Thymus (tissue), 11 donors: ENCODE data around the gene LRRC8D. TPM values are rescaled to one million over a fixed set of nuclear protein-coding genes. Genes with fewer than 3 reads are reported as not detected.
"Not testable (repeated sequence)": the region's sequence is repeated elsewhere in the genome, so short reads cannot be mapped to it uniquely, and the experiment has no call there.

Source experiments
- DNase-seq, 9 donors: peaks; one replicate each; pipeline ENCODE4 v3.0.0-alpha.2; 2013; ENCODE audit warnings: low spot score in 9 of 9, low read depth in 6 of 9, missing footprints in 1 of 9
- H3K27ac ChIP-seq, 2 donors: one replicate each; pipeline ENCODE4 v1.5.1; 2013; ENCODE audit warnings: control low read depth in 1 of 2, low read depth in 1 of 2, low read length in 1 of 2, mild to moderate bottlenecking in 1 of 2, moderate library complexity in 1 of 2
- H3K27me3 ChIP-seq, 2 donors: one replicate each; pipeline ENCODE4 v1.5.1; 2013; ENCODE audit warnings: low read length in 1 of 2; ENCODE audit not compliant: control insufficient read depth in 2 of 2, insufficient read depth in 1 of 2
- H3K36me3 ChIP-seq, 2 donors: one replicate each; pipeline ENCODE4 v1.5.1; 2013; ENCODE audit warnings: low read length in 1 of 2, mild to moderate bottlenecking in 1 of 2, moderate library complexity in 1 of 2; ENCODE audit not compliant: control insufficient read depth in 2 of 2, insufficient read depth in 2 of 2
- H3K4me1 ChIP-seq, 2 donors: one replicate each; pipeline ENCODE4 v1.5.1; 2013; ENCODE audit warnings: low read length in 2 of 2; ENCODE audit not compliant: control insufficient read depth in 2 of 2, insufficient read depth in 2 of 2
- H3K4me3 ChIP-seq, 2 donors: one replicate each; pipeline ENCODE4 v1.5.1; 2013; ENCODE audit warnings: low read length in 2 of 2, control low read depth in 1 of 2, mild to moderate bottlenecking in 1 of 2
- H3K9me3 ChIP-seq, 2 donors: one replicate each; pipeline ENCODE4 v1.5.1; 2013; ENCODE audit warnings: low read length in 1 of 2, mild to moderate bottlenecking in 1 of 2; ENCODE audit not compliant: control insufficient read depth in 2 of 2, insufficient read depth in 1 of 2
- WGBS: extraction: QIAGEN DNeasy Blood & Tissue Kit; methylation state at CpG from one replicate; pipeline ENCODE4 v1.1.7; 2013; 5-methylcytosine and 5-hydroxymethylcytosine counted together
- polyA plus RNA-seq: library from polyadenylated mRNA; stranded (reverse); fragments of 200-250 nt; gene quantifications from one replicate; pipeline ENCODE4 v1.2.3, GENCODE V29; 2013
- total RNA-seq: library from RNA; stranded (reverse); fragments of 120-200 nt; gene quantifications from one replicate; pipeline ENCODE4 v1.2.4, GENCODE V29; 2013
- donor health status: healthy.

The LRRC8D gene
- total and polyA plus RNA-seq, 2 donors = 23.6 to 23.8 TPM

DNA sequence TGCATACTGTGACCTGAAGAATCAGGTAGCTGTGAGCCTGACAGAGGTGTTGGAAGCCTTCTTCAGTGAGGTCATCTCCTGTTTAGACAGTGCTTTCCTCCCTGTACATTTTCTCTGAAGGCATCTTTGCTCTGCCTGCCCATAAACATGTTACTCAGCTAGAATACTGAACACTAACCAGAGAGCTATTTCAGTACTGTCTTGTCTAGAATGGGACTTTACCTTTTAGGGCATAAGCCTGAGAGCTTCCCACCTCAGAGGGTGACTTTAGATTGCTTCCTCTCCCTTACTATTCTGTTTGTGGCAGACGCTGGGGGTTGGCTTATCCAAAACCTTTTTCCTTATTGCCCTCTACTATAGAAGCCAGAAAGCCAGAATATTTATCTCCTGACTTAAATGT lies 150.8 kb downstream of the LRRC8D start:
- Histone ChIP-seq H3K36me3 (no peaks in the 10 kb centered on the region), H3K27me3 (no peaks in the 10 kb centered on the region), H3K4me1 (peaks cover 0 to 4% of the 10 kb centered on the region in 2 donors), H3K4me3 (no peak overlapping the region), H3K27ac (no peak overlapping the region), H3K9me3 (no peaks in the 10 kb centered on the region)
- DNase-seq = no peak
- 71% methylated on average over 1 of the region's 1 CpG for WGBS

DNA sequence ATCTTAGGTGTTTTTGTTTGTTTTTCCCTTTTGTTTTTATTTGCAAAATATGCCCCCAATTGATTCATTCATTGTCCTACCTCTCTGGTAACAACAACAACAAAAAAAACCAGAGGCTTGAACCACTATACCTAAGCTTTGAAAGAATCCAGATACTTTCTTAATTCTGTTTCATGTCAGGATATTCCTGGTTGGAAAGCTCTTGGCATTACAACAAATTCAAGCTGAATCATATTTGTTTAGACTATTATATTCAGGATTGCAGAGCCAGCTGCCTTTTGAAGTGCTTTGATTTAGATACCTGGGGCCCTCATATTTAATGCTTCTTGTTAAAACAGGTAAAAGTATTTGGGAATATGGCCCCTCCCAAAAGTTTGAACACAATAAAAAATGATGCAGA lies 151.2 kb downstream of the LRRC8D start:
- H3K36me3 ChIP-seq = no peaks in the 10 kb centered on the region
- peaks cover 0 to 4% of the 10 kb centered on the region in 2 donors for H3K4me1 ChIP-seq
- no peak for DNase-seq
- no peak overlapping the region for H3K4me3 ChIP-seq
- no peaks in the 10 kb centered on the region for H3K9me3 ChIP-seq
- no peaks in the 10 kb centered on the region for H3K27me3 ChIP-seq
- H3K27ac ChIP-seq = no peak overlapping the region

DNA sequence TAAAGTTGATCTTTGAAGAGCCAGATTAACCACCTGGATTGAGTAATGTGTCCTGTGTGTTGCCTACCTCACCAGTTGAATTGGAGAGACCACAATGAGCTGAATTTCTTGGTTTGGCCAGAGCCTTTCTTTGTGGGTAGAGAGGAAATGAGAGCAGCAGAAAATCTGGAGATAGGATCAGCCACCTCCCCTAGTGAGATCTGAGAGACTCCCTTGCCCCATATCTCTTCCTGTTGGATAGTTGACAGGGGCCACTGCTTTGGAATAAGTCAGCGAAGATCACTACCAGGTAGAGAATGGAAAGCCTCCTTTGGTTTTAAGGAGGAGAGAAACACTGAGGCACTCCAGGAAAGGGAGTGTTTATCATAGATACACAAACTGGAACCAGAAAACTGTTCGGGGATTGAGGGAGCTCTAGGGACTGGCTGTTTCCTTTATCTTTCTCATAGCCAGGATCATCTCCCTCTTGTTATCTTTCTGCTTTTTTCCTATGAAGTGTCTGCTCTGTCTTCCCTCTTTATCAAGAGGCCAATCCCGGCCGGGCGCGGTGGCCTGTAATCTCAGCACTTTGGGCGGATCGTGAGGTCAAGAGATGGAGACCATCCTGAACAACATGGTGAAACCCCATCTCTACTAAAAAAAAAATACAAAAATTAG lies 152.8 kb downstream of the LRRC8D start:
- Histone ChIP-seq H3K4me1 (peaks cover 0 to 4% of the 10 kb centered on the region in 2 donors), H3K9me3 (no peaks in the 10 kb centered on the region), H3K36me3 (no peaks in the 10 kb centered on the region), H3K4me3 (no peak overlapping the region), H3K27ac (no peak overlapping the region), H3K27me3 (no peaks in the 10 kb centered on the region)
- no peak for DNase-seq
- 85% methylated on average over 8 of the region's 8 CpGs for WGBS

DNA sequence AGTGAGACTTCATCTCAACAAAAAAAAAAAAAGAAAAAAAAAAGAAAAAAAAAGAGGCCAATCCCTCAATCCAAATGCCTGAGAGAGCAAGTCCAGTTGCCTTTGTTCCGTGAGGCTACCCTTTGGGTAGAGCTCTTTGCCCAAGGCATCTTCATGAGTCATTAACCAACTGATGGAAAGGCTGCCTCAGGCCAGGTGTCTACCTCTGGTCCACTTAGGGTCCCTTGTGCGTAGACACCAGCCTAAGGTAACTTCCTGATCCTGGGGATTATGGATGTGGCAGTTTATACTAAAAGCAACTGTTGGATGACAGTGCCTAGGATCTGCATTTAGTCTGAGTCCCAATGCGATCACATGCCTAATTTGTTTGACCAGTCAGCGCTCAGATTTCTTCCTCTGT lies 153.4 kb downstream of the LRRC8D start:
- WGBS = 98% methylated on average over 4 of the region's 4 CpGs
- no peaks in the 10 kb centered on the region for H3K36me3 ChIP-seq
- H3K27ac ChIP-seq = no peak overlapping the region
- peaks cover 0 to 4% of the 10 kb centered on the region in 2 donors for H3K4me1 ChIP-seq
- H3K4me3 ChIP-seq = no peak overlapping the region
- no peaks in the 10 kb centered on the region for H3K27me3 ChIP-seq
- DNase-seq = no peak
- no peaks in the 10 kb centered on the region for H3K9me3 ChIP-seq

DNA sequence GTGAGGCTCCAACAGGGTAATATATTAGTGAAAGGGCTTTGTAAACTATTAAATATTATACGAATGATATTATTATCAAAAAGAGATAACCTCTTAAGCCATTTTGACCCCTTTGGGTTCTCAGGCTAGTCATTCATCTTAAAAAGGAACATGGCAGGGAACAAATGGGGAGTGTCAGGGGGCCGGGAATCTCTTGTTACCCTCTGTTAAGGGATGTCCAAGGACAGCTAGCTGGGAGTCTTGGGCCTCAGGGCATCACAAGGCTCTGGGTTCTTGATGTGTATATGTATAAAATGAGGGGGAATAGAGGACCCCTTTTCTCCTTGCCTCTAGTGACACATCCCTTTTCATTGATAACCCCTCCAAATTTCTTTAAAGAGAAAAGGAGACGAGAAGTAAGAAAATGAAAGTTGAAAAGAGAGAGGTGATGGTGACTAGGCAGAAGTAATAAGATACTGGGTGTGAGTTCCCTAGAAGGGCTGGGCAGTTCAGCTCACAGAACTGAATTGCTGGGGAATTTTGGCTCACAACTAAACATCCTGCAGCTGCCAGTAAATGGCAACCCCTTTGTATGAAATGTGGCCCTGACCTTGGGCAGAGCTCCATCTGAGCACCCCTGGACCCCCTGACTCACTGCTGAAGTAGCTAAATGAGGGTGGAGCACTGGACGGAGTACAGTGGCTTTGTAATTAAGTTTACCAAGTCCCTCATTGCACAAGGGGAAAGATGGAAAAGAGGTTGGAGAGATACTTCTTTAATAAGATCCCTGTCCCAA lies 154.1 kb downstream of the LRRC8D start:
- WGBS = 93% methylated on average over 4 of the region's 4 CpGs
- Histone ChIP-seq H3K9me3 (no peaks in the 10 kb centered on the region), H3K4me1 (peaks cover 0 to 4% of the 10 kb centered on the region in 2 donors), H3K4me3 (no peak overlapping the region), H3K27me3 (no peaks in the 10 kb centered on the region), H3K27ac (no peak overlapping the region), H3K36me3 (no peaks in the 10 kb centered on the region)
- no peak for DNase-seq

DNA sequence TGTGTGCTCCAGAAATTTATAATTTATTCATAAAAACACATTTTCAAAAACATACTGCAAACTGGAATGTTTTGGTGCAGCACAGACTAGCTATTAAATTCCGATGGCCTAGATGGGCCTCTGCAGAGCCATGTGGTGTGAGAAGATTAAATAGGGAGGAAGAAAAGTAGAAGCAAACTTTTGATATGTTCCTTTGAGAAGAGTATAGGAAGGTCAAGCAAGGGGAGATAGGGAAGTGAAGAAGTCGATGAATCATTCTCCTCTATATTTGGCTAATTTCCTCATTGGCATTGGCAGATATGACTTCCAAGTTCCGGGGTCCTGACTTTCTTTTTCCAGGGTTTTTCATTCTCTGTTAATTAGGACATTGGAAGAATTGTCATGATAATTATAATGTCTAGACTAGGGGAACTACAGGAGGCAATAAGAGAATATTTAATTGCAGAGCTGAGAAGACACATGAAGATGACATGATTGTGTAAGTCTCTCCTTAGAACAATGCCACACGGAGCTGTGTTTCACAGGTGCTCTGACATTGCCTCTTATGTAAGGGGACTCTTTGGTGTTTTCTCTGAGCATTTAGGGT lies 154.8 kb downstream of the LRRC8D start:
- no peaks in the 10 kb centered on the region for H3K9me3 ChIP-seq
- no peak overlapping the region for H3K4me3 ChIP-seq
- DNase-seq = no peak
- 71% methylated on average over 4 of the region's 4 CpGs for WGBS
- H3K27me3 ChIP-seq = no peaks in the 10 kb centered on the region
- H3K4me1 ChIP-seq = peaks cover 0 to 4% of the 10 kb centered on the region in 2 donors
- no peaks in the 10 kb centered on the region for H3K36me3 ChIP-seq
- H3K27ac ChIP-seq = no peak overlapping the region

DNA sequence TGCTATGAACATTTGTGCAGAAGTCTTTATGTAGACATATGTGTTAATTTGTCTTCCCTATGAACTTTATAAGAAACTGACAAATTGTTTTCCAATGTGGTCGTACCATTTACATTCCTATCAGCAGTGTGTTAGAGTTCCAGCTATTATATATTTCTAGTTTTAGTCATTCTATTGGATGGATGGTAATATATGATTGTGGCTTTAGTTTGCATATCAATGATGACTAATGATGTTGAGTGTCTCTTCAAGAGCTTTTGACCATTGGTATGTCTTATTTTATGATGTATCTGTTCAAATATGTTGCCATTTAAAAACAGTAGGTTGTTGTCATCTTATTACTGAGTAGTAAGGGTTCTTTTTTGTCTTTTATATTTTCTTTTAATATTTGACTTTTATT lies 157.9 kb downstream of the LRRC8D start:
- no peaks in the 10 kb centered on the region for H3K4me1 ChIP-seq
- no peak overlapping the region for H3K27ac ChIP-seq
- no peaks in the 10 kb centered on the region for H3K27me3 ChIP-seq
- H3K36me3 ChIP-seq = no peaks in the 10 kb centered on the region
- H3K9me3 ChIP-seq = no peaks in the 10 kb centered on the region
- no peak for DNase-seq
- H3K4me3 ChIP-seq = no peak overlapping the region
- 100% methylated on average over 1 of the region's 1 CpG for WGBS

DNA sequence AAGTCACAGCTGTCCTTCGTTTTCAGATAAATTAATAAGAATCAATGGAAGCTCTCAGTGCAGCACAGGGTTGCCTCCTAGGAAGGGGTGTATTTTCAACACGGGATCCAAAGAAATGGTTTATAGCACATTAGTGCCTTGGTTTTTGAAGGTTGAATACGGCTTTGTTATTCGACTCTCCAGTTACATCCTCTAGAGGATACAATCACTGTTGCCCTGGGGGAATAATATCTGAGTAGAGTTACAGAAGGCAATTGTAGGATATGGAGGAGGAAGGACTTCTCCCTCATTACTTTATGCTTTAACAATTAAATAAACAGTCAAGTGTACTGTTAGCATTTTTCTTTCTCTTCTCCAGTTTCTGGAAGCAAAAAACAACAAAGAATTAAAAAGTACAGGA lies 159.8 kb downstream of the LRRC8D start:
- Histone ChIP-seq H3K4me3 (no peak overlapping the region), H3K4me1 (no peaks in the 10 kb centered on the region), H3K9me3 (peaks cover 0 to 4% of the 10 kb centered on the region in 2 donors), H3K27me3 (no peaks in the 10 kb centered on the region), H3K36me3 (no peaks in the 10 kb centered on the region), H3K27ac (no peak overlapping the region)
- no peak for DNase-seq
- 93% methylated on average over 4 of the region's 4 CpGs for WGBS

DNA sequence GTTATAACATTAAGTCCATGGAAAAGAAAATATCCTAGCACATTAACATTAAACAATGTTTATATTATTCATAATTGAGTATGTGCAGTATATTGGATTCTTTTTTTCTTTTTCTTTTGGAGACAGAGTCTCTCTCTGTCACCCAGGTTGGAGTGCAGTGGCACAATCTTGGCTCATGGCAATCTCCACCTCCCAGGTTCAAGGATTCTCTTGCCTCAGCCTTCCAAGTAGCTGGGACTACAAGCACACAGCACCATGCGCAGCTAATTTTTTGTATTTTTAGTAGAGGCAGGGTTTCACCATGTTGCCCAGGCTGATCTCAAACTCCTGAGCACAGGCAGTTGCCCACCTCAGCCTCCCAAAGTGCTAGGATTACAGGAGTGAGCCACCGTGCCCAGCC lies 162.0 kb downstream of the LRRC8D start:
- not testable (repeated sequence) for H3K4me1 ChIP-seq, H3K9me3 ChIP-seq, H3K36me3 ChIP-seq, H3K27ac ChIP-seq, H3K27me3 ChIP-seq, DNase-seq, H3K4me3 ChIP-seq
- WGBS = 94% methylated on average over 2 of the region's 2 CpGs
